K562 (cell line): ENCODE results near the gene HSD11B1. TPM values are rescaled to one million over a fixed set of nuclear protein-coding genes. Genes with fewer than 3 reads are reported as not detected.

Source experiments
- ATAC-seq: fragments of 200-7000 bp; cut with Tn5 transposase; 3 replicates; pipeline ENCODE4 v1.9.1; 2020; ENCODE audit warnings: moderate library complexity
- BruUV-seq: library from RNA; stranded (reverse); fragments of 400-500 nt; replicated peaks from 2 replicates; lab custom pipeline; 2021; lab: Mats Ljungman, UMichigan
- CTCF ChIA-PET: fragments of 300-600 bp; formaldehyde crosslinking; extraction: SDS; loops from one replicate; lab custom pipeline; 2021; ENCODE audit warnings: low intra/inter-chr PET ratio; lab: Yijun Ruan, JAX
- POLR2A ChIA-PET: fragments of 300-600, 350-650 bp; sonication (Branson Sonifier 250); formaldehyde crosslinking; extraction: SDS; loops from one replicate; lab custom pipeline; 2021; ENCODE audit warnings: antibody characterized with exemption, inconsistent platforms; lab: Yijun Ruan, JAX
- DNase-seq, 4 experiments: peaks; one replicate each; pipeline versions ENCODE4 v3.0.0 to v3.0.0-alpha.2; 2011 to 2018; ENCODE audit warnings: low spot score in 3 of 4, mixed read lengths in 3 of 4; ENCODE audit errors: extremely low read depth in 1 of 4
- FAIRE-seq: peaks from 2 replicates; lab custom pipeline; 2011; peaks lifted over from hg19 to GRCh38; lab: Jason Lieb, UNC
- H2AFZ ChIP-seq: 2 replicates; pipeline ENCODE4 v1.6.0; 2011; ENCODE audit warnings: low read depth, low read length, control low read depth, inconsistent platforms
- H3K27ac ChIP-seq: fragments of 200-600 bp; 3 replicates; pipeline ENCODE4 v1.8.0; 2011; ENCODE audit warnings: low read depth, mild to moderate bottlenecking, control low read depth, inconsistent platforms, low read length, moderate library complexity, mixed read lengths; ENCODE audit errors: extremely low read depth
- H3K27me3 ChIP-seq, 2 experiments: fragments of 300-600 bp in 1 of 2; 2 replicates in 1 of 2; 3 replicates in 1 of 2; pipeline versions ENCODE4 v1.6.0 to v1.8.0; 2011; ENCODE audit warnings: inconsistent platforms in 2 of 2, low read length in 2 of 2, mild to moderate bottlenecking in 1 of 2, mixed read lengths in 1 of 2, moderate library complexity in 1 of 2; ENCODE audit not compliant: control insufficient read depth in 2 of 2, insufficient read depth in 2 of 2
- H3K36me3 ChIP-seq: fragments of 300-600 bp; 3 replicates; pipeline ENCODE4 v1.8.0; 2011; ENCODE audit warnings: mild to moderate bottlenecking, low read length, inconsistent platforms; ENCODE audit not compliant: control insufficient read depth, insufficient read depth
- H3K4me1 ChIP-seq, 2 experiments: fragments of 200-600 bp in 1 of 2; replicated peaks in 1 of 2; 2 replicates in 1 of 2; 3 replicates in 1 of 2; pipeline versions ENCODE4 v1.5.1 to v1.8.0; 2011; ENCODE audit warnings: inconsistent platforms in 2 of 2, low read length in 2 of 2, mild to moderate bottlenecking in 1 of 2, mixed read lengths in 1 of 2, moderate library complexity in 1 of 2; ENCODE audit not compliant: control insufficient read depth in 2 of 2, insufficient read depth in 2 of 2
- H3K4me2 ChIP-seq: 2 replicates; pipeline ENCODE4 v1.6.1; 2011; ENCODE audit warnings: low read length, control low read depth, inconsistent platforms, mixed read lengths; ENCODE audit not compliant: insufficient read depth
- H3K4me3 ChIP-seq: fragments of 200-600 bp; sonication (generic), shearing (Covaris generic); 2 replicates; pipeline ENCODE4 v1.5.1; 2016; ENCODE audit warnings: control low read depth, inconsistent platforms
- H3K79me2 ChIP-seq: fragments of 200-600 bp; 3 replicates; pipeline ENCODE4 v1.8.0; 2011; ENCODE audit warnings: low read length, inconsistent platforms; ENCODE audit not compliant: control insufficient read depth, insufficient read depth
- H3K9ac ChIP-seq, 2 experiments: 2 replicates each; pipeline versions ENCODE4 v1.6.0 to v1.6.1; 2011; ENCODE audit warnings: low read depth in 2 of 2, low read length in 2 of 2, control low read depth in 1 of 2, inconsistent platforms in 1 of 2, mild to moderate bottlenecking in 1 of 2, mixed read lengths in 1 of 2; ENCODE audit not compliant: insufficient read depth in 1 of 2
- H3K9me1 ChIP-seq: one replicate; pipeline ENCODE4 v1.6.0; 2011; ENCODE audit warnings: inconsistent platforms, mild to moderate bottlenecking, low read length, moderate library complexity; ENCODE audit not compliant: control insufficient read depth, insufficient read depth
- H3K9me3 ChIP-seq: replicated peaks from 2 replicates; pipeline ENCODE4 v1.5.1; 2011; ENCODE audit warnings: low read depth, low read length, inconsistent platforms; ENCODE audit not compliant: control insufficient read depth, insufficient read depth
- H4K20me1 ChIP-seq: replicated peaks from 2 replicates; pipeline ENCODE4 v1.6.1; 2011; ENCODE audit warnings: low read length, inconsistent platforms, mixed read lengths; ENCODE audit not compliant: control insufficient read depth, insufficient read depth
- HNRNPH1 ChIP-seq: fragments of 200-400 bp; formaldehyde crosslinking; optimal IDR thresholded peaks from 2 replicates; pipeline ENCODE3; 2017; ENCODE audit warnings: low read depth, mild to moderate bottlenecking, low read length, moderate library complexity
- KDM4B ChIP-seq, 2 experiments: fragments of 450-650 bp in 1 of 2; sonication (generic) in 1 of 2; IDR thresholded peaks; 2 replicates each; pipeline ENCODE4 v1.6.1; 2016 to 2017; ENCODE audit warnings: borderline replicate concordance in 2 of 2, antibody characterized with exemption in 1 of 2, low read depth in 1 of 2, mild to moderate bottlenecking in 1 of 2
- NCOR1 ChIP-seq: fragments of 450-650 bp; IDR thresholded peaks from 2 replicates; pipeline ENCODE4 v1.6.1; 2016; ENCODE audit warnings: mild to moderate bottlenecking, moderate library complexity
- POLR2A ChIP-seq: fragments of 450-650 bp; conservative IDR thresholded peaks from 2 replicates; pipeline ENCODE4 v1.6.1; 2016
- RERE ChIP-seq: sonication (generic); formaldehyde crosslinking; IDR thresholded peaks from 2 replicates; pipeline ENCODE4 v1.8.0; 2023; ENCODE audit warnings: missing genetic modification reagents, mild to moderate bottlenecking, borderline replicate concordance
- RREB1 ChIP-seq: fragments of 250-450 bp; sonication (Bioruptor Pico); IDR thresholded peaks from 2 replicates; pipeline ENCODE4 v1.4.0; 2020
- YBX1 ChIP-seq: fragments of 450-650 bp; IDR thresholded peaks from 2 replicates; pipeline ENCODE4 v1.7.1; 2016; ENCODE audit warnings: mild to moderate bottlenecking
- ZFP1 ChIP-seq: fragments of 450-650 bp; formaldehyde crosslinking; IDR thresholded peaks from 2 replicates; pipeline ENCODE4 v1.4.0; 2020; ENCODE audit warnings: mild to moderate bottlenecking, mixed read lengths
- ZKSCAN8 ChIP-seq: fragments of 200-800 bp; sonication (Bioruptor generic); IDR thresholded peaks from 2 replicates; pipeline ENCODE4 v1.6.1; 2016; ENCODE audit warnings: missing genetic modification characterization, missing compliant biosample characterization
- WGBS: fragments of 100-300 bp; shearing (Covaris generic); methylation state at CpG from one replicate; pipeline ENCODE4 v1.1.6; 2016; ENCODE audit warnings: low coverage, mixed read lengths; ENCODE audit not compliant: insufficient coverage; ENCODE audit errors: missing lambda C conversion rate; 5-methylcytosine and 5-hydroxymethylcytosine counted together
- in situ Hi-C: fragments of 300-500 bp; cut with MboI; formaldehyde crosslinking; loops from 4 replicates; pipeline ENCODE4 v1.15.0; 2018; ENCODE audit warnings: inconsistent platforms, mixed read lengths
- intact Hi-C: fragments of 100-400 bp; cut with micrococcal nuclease; formaldehyde crosslinking; loops from 2 replicates; pipeline ENCODE4 v1.14.2; 2022
- polyA plus RNA-seq, 8 experiments: library from polyadenylated mRNA; depleted of rRNA in 4 of 8; stranded (reverse) in 5 of 8; unstranded in 3 of 8; fragments of >200 nt; fragmentation: Nextera tagmentation in 2 of 8; fragmentation: Illumina TruSeq in 1 of 8; extraction: Ambion mirVana in 2 of 8; extraction: Trizol in 1 of 8; gene quantifications; 2 replicates each; pipeline versions ENCODE4 v1.2.1 to v1.2.3, GENCODE V29; 2011 to 2014; ENCODE audit warnings: inconsistent platforms in 1 of 8, missing spikeins in 1 of 8
- total RNA-seq, 7 experiments: library from RNA; depleted of rRNA in 6 of 7; stranded (reverse); fragments of >200 nt in 6 of 7; fragmentation: Illumina TruSeq in 2 of 7; extraction: Trizol in 2 of 7; gene quantifications; 2 replicates each; pipeline versions ENCODE4 v1.2.1 to v1.2.3, GENCODE V29; 2011 to 2021; ENCODE audit warnings: low replicate concordance in 1 of 7
- TF ChIP-seq, protein P1 (sequence below): fragments of 450-650 bp; IDR thresholded peaks from 2 replicates; pipeline ENCODE4 v1.6.1; 2018; ENCODE audit warnings: mild to moderate bottlenecking, low read depth; ENCODE audit not compliant: partially characterized antibody

Gene HSD11B1
- total and polyA plus RNA-seq, 9 of the 15 experiments (the other 6 are each of a cell fraction or from before 2014, with no cell fraction given), result 0.04 to 0.16 TPM; not detected in 7

GRCh38 chr1:209728466-209728865, 23.8 kb downstream of the HSD11B1 start:
- DNase-seq (no peak), ATAC-seq (no peak), FAIRE-seq (no peak)
- Histone ChIP-seq H3K9me1 (no peaks in the 10 kb centered on the region), H3K9me3 (no peaks in the 10 kb centered on the region), H3K4me3 (no peak overlapping the region), H4K20me1 (no peaks in the 10 kb centered on the region), H3K9ac (no peak overlapping the region), H3K4me1 (no peaks in the 10 kb centered on the region; a peak in 1 of 5 replicates), H3K36me3 (no peaks in the 10 kb centered on the region), H2AFZ (no peak overlapping the region), H3K27ac (no peak overlapping the region), H3K79me2 (no peaks in the 10 kb centered on the region), H3K27me3 (no peaks in the 10 kb centered on the region; a peak in 2 of 5 replicates), H3K4me2 (no peak overlapping the region)
- ChIA-PET CTCF (interaction anchor here (1.0 kb wide), 1 partner anchor 19 kb away, joined by 3 read pairs; no protein-coding TSS in a partner anchor), POLR2A (interaction anchor here (2.0 kb wide), 1 partner anchor 8 kb away, joined by 7 read pairs; no protein-coding TSS in a partner anchor)
- in situ Hi-C loops (no loop called here), intact Hi-C loops (no loop called here)
- WGBS, result 4% methylated on average over 1 of the region's 1 CpG
- no TSS peak for BruUV-seq
- TF ChIP-seq ZFP1 (CRISPR knock-in tag), result no peak
- no peak for TF ChIP-seq YBX1
- no peak for TF ChIP-seq RERE
- no peak for TF ChIP-seq KDM4B (IDR thresholded peaks at IDR 0.05; ENCODE audit: borderline replicate concordance in 2 of 2, low read depth in 1 of 2)
- TF ChIP-seq POLR2A, result no peak
- TF ChIP-seq RREB1, result no peak
- TF ChIP-seq ZKSCAN8 (CRISPR knock-in tag), result no peak
- TF ChIP-seq, protein P1, sequence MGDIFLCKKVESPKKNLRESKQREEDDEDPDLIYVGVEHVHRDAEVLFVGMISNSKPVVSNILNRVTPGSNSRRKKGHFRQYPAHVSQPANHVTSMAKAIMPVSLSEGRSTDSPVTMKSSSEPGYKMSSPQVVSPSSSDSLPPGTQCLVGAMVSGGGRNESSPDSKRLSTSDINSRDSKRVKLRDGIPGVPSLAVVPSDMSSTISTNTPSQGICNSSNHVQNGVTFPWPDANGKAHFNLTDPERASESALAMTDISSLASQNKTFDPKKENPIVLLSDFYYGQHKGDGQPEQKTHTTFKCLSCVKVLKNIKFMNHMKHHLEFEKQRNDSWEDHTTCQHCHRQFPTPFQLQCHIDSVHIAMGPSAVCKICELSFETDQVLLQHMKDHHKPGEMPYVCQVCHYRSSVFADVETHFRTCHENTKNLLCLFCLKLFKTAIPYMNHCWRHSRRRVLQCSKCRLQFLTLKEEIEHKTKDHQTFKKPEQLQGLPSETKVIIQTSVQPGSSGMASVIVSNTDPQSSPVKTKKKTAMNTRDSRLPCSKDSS, result no peak
- TF ChIP-seq NCOR1, result no peak
- TF ChIP-seq HNRNPH1, result no peak
